ENCODE data around the gene ASCL2.

The ASCL2 gene

GRCh38 chr11:2313051-2313951 is 42.9 kb upstream of the ASCL2 start:
- ChIA-PET POLR2A (no interaction called here), CTCF (no interaction called here)
- DNase-seq (ENCODE audit: extremely low spot score) = no peak
- TF ChIP-seq ZNF384 (IDR thresholded peaks at IDR 0.05) (no peak), LEF1 (IDR thresholded peaks at IDR 0.05; ENCODE audit: borderline replicate concordance) (no peak), FOXM1 (IDR thresholded peaks at IDR 0.05; ENCODE audit: borderline replicate concordance) (no peak), BHLHE40 (IDR thresholded peaks at IDR 0.05; ENCODE audit: borderline replicate concordance) (no peak), SUZ12 (IDR thresholded peaks at IDR 0.05) (no peak), HDGF (IDR thresholded peaks at IDR 0.05; ENCODE audit: borderline replicate concordance) (no peak), PKNOX1 (IDR thresholded peaks at IDR 0.05) (no peak), FOXA1 (IDR thresholded peaks at IDR 0.05) (no peak), TARDBP (IDR thresholded peaks at IDR 0.05) (no peak), CTBP1 (IDR thresholded peaks at IDR 0.05; ENCODE audit: borderline replicate concordance) (no peak), ARNT (IDR thresholded peaks at IDR 0.05) (no peak), ELF4 (IDR thresholded peaks at IDR 0.05) (no peak), NFRKB (IDR thresholded peaks at IDR 0.05) (no peak), SP1 (IDR thresholded peaks at IDR 0.05) (no peak), FOXK2 (IDR thresholded peaks at IDR 0.05) (no peak), L3MBTL2 (conservative IDR thresholded peaks at IDR 0.05) (no peak)

- ChIA-PET CTCF (no interaction called here), POLR2A (no interaction called here)
- TF ChIP-seq BHLHE40 (IDR thresholded peaks at IDR 0.05; ENCODE audit: borderline replicate concordance) = no peak
- no peak for TF ChIP-seq PKNOX1 (IDR thresholded peaks at IDR 0.05)
- TF ChIP-seq LEF1 (IDR thresholded peaks at IDR 0.05; ENCODE audit: borderline replicate concordance) = no peak
- TF ChIP-seq TARDBP (IDR thresholded peaks at IDR 0.05) = no peak
- no peak for TF ChIP-seq ELF4 (IDR thresholded peaks at IDR 0.05)
- no peak for TF ChIP-seq SUZ12 (IDR thresholded peaks at IDR 0.05)
- no peak for TF ChIP-seq FOXK2 (IDR thresholded peaks at IDR 0.05)
- no peak for TF ChIP-seq SP1 (IDR thresholded peaks at IDR 0.05)
- TF ChIP-seq HDGF (IDR thresholded peaks at IDR 0.05; ENCODE audit: borderline replicate concordance) = no peak
- no peak for TF ChIP-seq ARNT (IDR thresholded peaks at IDR 0.05)
- no peak for TF ChIP-seq CTBP1 (IDR thresholded peaks at IDR 0.05; ENCODE audit: borderline replicate concordance)
- no peak for TF ChIP-seq FOXM1 (IDR thresholded peaks at IDR 0.05; ENCODE audit: borderline replicate concordance)
- no peak for DNase-seq (ENCODE audit: extremely low spot score)
Measured at GRCh38 chr11:2312232-2313042, 42.0 kb upstream of the ASCL2 start.

- TF ChIP-seq ZNF384 (IDR thresholded peaks at IDR 0.05) = no peak
- TF ChIP-seq PKNOX1 (IDR thresholded peaks at IDR 0.05) = no peak
- TF ChIP-seq FOXA1 (IDR thresholded peaks at IDR 0.05) = no peak
- TF ChIP-seq SP1 (IDR thresholded peaks at IDR 0.05) = no peak
- no peak for TF ChIP-seq HDGF (IDR thresholded peaks at IDR 0.05; ENCODE audit: borderline replicate concordance)
- TF ChIP-seq L3MBTL2 (conservative IDR thresholded peaks at IDR 0.05) = no peak
- no peak for TF ChIP-seq LEF1 (IDR thresholded peaks at IDR 0.05; ENCODE audit: borderline replicate concordance)
- TF ChIP-seq TARDBP (IDR thresholded peaks at IDR 0.05) = no peak
- TF ChIP-seq NFRKB (IDR thresholded peaks at IDR 0.05) = no peak
- TF ChIP-seq FOXK2 (IDR thresholded peaks at IDR 0.05) = no peak
- no peak for TF ChIP-seq ARNT (IDR thresholded peaks at IDR 0.05)
- TF ChIP-seq CTBP1 (IDR thresholded peaks at IDR 0.05; ENCODE audit: borderline replicate concordance) = no peak
- DNase-seq (ENCODE audit: extremely low spot score) = no peak
- ChIA-PET POLR2A (interaction anchor here (1.5 kb wide), 1 partner anchor 65 kb away, joined by 4 read pairs; no protein-coding TSS in a partner anchor), CTCF (no interaction called here)
Measured at GRCh38 chr11:2311353-2312133, 41.2 kb upstream of the ASCL2 start.

- DNase-seq (ENCODE audit: extremely low spot score) = no peak
- ChIA-PET CTCF (no interaction called here), POLR2A (interaction anchor here (1.5 kb wide), 1 partner anchor 66 kb away, joined by 4 read pairs; no protein-coding TSS in a partner anchor)
- TF ChIP-seq PKNOX1 (IDR thresholded peaks at IDR 0.05) = no peak
- TF ChIP-seq BHLHE40 (IDR thresholded peaks at IDR 0.05; ENCODE audit: borderline replicate concordance) = no peak
- TF ChIP-seq FOXK2 (IDR thresholded peaks at IDR 0.05) = no peak
- TF ChIP-seq L3MBTL2 (conservative IDR thresholded peaks at IDR 0.05) = no peak
- no peak for TF ChIP-seq FOXA1 (IDR thresholded peaks at IDR 0.05)
- no peak for TF ChIP-seq TARDBP (IDR thresholded peaks at IDR 0.05)
- TF ChIP-seq ARNT (IDR thresholded peaks at IDR 0.05) = no peak
- no peak for TF ChIP-seq SP1 (IDR thresholded peaks at IDR 0.05)
- TF ChIP-seq ELF4 (IDR thresholded peaks at IDR 0.05) = no peak
- TF ChIP-seq CTBP1 (IDR thresholded peaks at IDR 0.05; ENCODE audit: borderline replicate concordance) = no peak
- TF ChIP-seq NFRKB (IDR thresholded peaks at IDR 0.05) = no peak
- no peak for TF ChIP-seq LEF1 (IDR thresholded peaks at IDR 0.05; ENCODE audit: borderline replicate concordance)
- no peak for TF ChIP-seq HDGF (IDR thresholded peaks at IDR 0.05; ENCODE audit: borderline replicate concordance)
Measured at GRCh38 chr11:2310786-2311352, 40.5 kb upstream of the ASCL2 start.
